Measurements from ENCODE around the gene UGT1A8.

GRCh38 chr2:233690444-233690843 lies 73.0 kb downstream of the UGT1A8 start:
- TF ChIP-seq GTF2E2 (tag; IDR thresholded peaks at IDR 0.05) (no peak), POLR2H (tag; IDR thresholded peaks at IDR 0.05; ENCODE audit: low read depth) (no peak), POLR2A (conservative IDR thresholded peaks at IDR 0.05) (no peak), EGR1 (conservative IDR thresholded peaks at IDR 0.05) (no peak)
